ENCODE data around the gene GSS.

DNA sequence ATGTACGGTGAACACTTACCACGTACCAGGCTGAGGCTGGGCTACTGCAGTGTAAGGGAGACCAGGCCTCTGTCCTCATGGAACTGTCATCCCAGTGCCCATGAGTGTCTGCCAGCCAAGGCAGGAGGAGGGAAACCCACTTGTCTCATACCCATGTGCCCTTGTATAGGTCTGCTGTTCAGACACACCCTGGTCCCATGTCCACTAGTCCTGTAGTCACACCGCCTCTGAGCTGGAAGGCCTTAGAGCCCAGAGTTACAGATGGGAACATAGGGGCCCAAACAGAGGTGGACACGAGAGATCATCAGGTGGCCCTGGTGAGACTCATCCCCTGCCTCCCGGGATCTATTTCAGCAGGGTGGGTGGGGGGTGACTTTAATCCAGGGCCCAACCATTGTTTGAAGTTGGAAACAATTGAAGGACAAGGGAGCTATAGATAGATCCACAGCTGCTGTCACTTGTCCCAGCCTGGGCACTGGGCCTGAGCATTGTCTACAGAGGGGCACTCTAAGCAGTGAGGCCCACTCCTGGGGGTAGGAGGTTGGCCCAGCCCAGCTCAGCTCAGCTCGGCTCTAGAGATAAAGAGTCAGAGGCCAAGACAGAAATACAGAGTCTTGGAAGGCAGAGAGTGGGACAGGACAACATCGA lies 14.7 kb upstream of the GSS start:
- TF ChIP-seq POLR2A (IDR thresholded peaks at IDR 0.05) = no peak
- TF ChIP-seq, protein P1, sequence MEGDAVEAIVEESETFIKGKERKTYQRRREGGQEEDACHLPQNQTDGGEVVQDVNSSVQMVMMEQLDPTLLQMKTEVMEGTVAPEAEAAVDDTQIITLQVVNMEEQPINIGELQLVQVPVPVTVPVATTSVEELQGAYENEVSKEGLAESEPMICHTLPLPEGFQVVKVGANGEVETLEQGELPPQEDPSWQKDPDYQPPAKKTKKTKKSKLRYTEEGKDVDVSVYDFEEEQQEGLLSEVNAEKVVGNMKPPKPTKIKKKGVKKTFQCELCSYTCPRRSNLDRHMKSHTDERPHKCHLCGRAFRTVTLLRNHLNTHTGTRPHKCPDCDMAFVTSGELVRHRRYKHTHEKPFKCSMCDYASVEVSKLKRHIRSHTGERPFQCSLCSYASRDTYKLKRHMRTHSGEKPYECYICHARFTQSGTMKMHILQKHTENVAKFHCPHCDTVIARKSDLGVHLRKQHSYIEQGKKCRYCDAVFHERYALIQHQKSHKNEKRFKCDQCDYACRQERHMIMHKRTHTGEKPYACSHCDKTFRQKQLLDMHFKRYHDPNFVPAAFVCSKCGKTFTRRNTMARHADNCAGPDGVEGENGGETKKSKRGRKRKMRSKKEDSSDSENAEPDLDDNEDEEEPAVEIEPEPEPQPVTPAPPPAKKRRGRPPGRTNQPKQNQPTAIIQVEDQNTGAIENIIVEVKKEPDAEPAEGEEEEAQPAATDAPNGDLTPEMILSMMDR (IDR thresholded peaks at IDR 0.05) = no peak

Measured in esophagus squamous epithelium (tissue), 4 donors.